GM12801 (cell line): ENCODE measurements around the gene CABP1.

Source experiments
- TF ChIP-seq, protein P1 (sequence below): IDR thresholded peaks from one replicate; pipeline ENCODE4 v1.5.1; 2011; ENCODE audit warnings: control low read depth; ENCODE audit not compliant: insufficient read length; ENCODE audit errors: extremely low read depth

Gene CABP1

DNA sequence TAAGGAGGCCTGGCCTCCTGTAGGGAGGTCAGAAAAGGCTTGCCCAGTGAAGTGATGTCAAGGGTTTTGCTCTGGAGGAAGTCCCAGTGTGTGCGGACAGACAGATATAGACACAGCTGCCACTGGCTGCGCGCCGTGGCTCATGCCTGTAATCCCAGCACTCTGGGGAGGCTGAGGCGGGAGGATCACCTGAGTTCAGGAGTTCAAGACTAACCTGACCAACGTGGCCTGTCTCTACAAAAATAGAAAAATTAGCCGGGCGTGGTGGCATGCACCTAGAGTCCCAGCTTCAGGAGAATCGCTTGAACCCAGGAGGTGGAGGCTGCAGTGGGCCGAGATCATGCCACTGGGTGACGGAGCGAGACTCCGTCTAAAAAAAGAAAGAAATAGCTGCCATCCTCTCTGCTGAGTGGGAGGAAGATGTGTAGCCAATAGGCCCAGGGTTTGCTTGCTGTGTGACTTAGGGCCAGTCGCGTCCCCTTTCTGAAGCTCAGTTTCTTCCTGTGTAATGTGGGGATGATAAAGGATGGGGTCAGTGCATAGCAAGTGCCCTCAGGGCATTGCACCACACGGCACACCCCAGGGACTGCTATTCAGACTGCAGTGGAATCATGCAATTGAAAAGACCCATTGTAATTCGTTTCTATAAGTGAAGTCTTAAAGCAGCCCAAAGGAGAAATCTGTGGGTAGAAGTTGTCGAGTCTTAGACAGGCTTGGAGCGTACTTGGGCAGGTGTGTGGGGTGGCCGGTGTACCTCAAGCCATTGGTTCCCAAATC lies 27.9 kb downstream of the CABP1 start:
- TF ChIP-seq, protein P1, sequence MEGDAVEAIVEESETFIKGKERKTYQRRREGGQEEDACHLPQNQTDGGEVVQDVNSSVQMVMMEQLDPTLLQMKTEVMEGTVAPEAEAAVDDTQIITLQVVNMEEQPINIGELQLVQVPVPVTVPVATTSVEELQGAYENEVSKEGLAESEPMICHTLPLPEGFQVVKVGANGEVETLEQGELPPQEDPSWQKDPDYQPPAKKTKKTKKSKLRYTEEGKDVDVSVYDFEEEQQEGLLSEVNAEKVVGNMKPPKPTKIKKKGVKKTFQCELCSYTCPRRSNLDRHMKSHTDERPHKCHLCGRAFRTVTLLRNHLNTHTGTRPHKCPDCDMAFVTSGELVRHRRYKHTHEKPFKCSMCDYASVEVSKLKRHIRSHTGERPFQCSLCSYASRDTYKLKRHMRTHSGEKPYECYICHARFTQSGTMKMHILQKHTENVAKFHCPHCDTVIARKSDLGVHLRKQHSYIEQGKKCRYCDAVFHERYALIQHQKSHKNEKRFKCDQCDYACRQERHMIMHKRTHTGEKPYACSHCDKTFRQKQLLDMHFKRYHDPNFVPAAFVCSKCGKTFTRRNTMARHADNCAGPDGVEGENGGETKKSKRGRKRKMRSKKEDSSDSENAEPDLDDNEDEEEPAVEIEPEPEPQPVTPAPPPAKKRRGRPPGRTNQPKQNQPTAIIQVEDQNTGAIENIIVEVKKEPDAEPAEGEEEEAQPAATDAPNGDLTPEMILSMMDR, result no peak

DNA sequence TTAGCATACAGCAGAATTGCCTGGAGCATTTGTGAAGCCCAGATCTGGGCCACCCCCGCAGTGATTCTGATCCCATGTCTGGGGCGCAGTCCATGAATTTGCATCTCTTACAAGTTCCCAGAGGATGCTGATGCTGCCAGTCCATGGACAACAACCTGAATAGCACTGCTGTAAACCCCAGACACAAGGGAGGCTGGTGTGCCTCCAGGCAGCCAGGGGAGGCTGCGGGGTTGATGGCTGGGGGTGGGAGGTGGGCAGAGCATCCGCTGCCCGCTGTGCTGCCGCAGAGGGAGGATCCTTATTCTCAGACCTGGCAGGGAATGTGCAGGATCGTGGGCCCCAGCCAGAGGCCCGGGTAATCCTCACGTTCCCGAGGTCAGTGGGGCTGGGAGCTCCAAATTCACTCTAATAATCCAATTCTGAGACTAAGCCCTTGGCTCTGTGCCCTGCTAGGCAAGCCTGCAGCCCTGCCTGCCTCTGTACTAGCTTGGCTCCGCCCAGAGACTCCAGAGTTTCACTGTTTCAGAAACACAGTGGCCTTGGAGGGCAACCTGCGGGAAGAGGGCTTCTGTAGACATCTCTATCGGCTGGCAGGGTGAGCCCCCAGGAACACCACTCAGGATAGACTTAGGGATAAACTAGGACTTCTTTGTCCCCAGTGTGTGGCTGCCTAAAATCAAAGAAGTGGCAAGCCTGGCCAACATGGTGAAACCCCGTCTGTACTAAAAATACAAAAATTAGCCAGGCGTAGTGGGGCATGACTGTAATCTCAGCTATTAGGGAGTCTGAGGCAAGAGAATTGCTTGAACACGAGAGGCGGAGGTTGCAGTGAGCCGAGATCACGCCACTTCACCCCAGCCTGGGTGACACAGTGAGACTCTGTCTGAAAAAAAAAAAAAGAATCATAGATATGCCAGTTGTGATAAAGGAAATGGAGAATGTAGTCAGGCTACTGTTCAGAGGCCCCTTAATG lies 28.7 kb downstream of the CABP1 start:
- TF ChIP-seq, protein P1, result no peak

DNA sequence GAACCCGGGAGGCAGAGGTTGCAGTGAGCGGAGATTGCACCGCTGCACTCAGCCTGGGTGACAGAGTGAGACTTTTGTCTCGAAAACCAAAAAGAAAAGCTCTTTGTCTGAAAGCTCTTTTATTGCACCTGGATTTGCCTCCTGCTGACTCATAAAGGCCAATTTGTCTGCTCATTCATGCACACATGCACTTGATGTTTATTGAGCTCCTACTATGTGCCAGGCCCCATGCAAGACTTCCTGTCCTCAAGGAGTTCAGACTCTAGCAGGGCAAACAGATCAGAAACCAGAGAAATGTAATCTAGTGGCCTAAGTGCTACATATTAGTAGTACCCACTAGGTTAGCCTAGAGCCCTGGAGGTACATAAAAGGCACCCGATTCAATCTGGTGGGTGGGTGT lies 30.2 kb downstream of the CABP1 start:
- TF ChIP-seq, protein P1, result no peak

DNA sequence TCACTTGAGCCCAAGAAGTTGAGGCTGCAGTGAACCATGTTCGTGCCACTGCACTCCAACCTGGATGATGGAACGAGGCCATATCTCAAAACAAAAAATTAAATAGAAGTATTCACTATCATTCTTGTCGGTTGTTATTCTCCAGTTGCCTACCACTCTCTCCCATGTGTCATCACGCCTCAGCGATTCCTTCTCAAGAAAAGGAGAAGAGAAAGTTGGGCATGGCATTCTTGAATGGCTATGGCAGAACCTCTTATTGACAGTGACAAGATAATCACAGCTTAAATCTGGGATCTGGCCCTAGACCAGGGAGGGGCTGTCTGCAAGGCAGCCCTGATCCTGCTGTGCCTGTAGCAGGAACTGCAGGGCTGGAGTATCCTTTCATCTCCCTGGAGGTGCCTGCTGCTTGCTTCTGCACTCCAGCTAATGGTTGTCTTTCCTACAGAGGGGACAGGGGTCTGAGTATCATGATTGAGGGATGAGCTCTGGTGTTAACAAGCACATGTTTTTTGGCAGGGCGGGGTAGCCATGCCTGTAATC lies 33.7 kb downstream of the CABP1 start:
- TF ChIP-seq, protein P1, result no peak

DNA sequence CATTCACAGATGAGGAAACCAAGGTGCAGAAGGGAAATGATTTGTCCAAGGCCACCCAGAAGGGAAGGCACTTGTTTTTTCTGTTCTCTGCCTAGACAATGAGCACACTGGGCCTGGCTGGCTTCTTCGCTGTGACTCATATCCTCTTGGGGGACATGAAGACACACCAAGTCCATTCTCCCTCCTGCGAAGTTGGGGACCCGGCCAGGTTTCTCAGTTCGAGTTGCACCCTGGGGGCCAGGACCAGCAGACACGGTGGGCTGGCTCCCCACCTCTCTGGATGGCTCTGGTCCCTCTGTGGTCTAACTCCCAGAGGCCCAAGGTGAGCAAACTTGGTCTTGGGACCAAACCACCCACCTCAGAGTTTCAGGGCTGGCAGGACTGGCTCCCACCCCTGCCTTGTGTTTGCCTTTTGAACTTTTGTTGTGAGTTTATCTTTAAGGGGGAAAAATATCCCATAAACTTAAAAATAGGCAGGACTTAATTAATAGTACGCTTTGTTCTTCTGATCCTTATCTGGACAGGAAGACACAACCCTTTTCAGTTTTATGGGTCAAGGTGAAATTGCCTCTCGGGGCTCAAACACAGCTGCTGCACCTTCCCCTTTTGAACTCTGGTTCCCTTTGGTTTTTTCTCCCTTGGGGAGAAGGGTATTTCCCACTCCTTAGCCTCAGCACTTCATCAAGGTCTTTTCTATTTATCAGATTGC lies 37.5 kb downstream of the CABP1 start:
- TF ChIP-seq, protein P1, result no peak

DNA sequence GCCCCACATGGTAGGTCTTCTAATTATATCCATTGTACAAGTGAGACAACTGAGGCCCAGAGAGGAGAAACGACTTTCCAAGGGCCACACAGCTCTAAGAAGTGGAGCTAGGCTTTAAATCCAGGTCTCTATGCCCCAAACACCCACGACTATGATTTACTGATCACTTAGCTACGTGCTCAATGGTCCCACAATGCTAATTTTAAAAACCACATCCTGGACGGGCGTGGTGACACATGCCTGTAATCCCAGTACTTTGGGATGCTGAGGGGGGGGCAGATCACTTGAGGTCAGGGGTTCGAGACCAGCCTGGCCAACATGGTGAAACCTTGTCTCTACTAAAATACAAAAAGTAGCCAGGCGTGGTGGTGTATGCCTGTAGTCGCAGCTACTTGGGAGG lies 38.1 kb downstream of the CABP1 start:
- TF ChIP-seq, protein P1, result no peak
